B cell (primary cell): Measurements from ENCODE around the gene WDHD1. TPM values are rescaled to one million over a fixed set of nuclear protein-coding genes. Genes with fewer than 3 reads are reported as not detected.

Source experiments
- ATAC-seq: fragments of 200-7000 bp; cut with Tn5 transposase; one replicate; pipeline ENCODE4 v1.10.0; 2021; ENCODE audit warnings: low read depth, mild to moderate bottlenecking, moderate number of reproducible peaks, moderate library complexity
- CTCF ChIA-PET: fragments of 350-600 bp; sonication (Branson Sonifier 250); formaldehyde crosslinking; loops from one replicate; lab custom pipeline; 2021; ENCODE audit warnings: antibody characterized with exemption, inconsistent platforms; lab: Charles Lee
- POLR2A ChIA-PET: fragments of 350-600 bp; sonication (Branson Sonifier 250); formaldehyde crosslinking; loops from one replicate; lab custom pipeline; 2021; ENCODE audit warnings: antibody characterized with exemption; lab: Charles Lee
- DNase-seq: peaks from one replicate; pipeline ENCODE4 v3.0.0; 2013
- H2AFZ ChIP-seq: 2 replicates; pipeline ENCODE4 v1.6.1; 2012; ENCODE audit warnings: mild to moderate bottlenecking, low read depth, low read length; ENCODE audit not compliant: insufficient read depth, poor library complexity, severe bottlenecking
- H3K27ac ChIP-seq, 2 donors: 1 replicate in 1 of 2; 2 replicates in 1 of 2; pipeline ENCODE4 v1.5.1; 2012 to 2013; ENCODE audit warnings: low read length in 2 of 2, mild to moderate bottlenecking in 2 of 2, moderate library complexity in 1 of 2
- H3K27me3 ChIP-seq, 4 experiments: fragments of 200-600 bp in 1 of 4; sonication (generic) in 1 of 4; replicated peaks in 1 of 4; 1 replicate in 2 of 4; 2 replicates in 2 of 4; pipeline versions ENCODE4 v1.6.1 to v1.7.0; 2013 to 2016; ENCODE audit warnings: low read length in 3 of 4, mild to moderate bottlenecking in 2 of 4, mixed read lengths in 1 of 4, moderate library complexity in 1 of 4; ENCODE audit not compliant: insufficient read depth in 4 of 4, control insufficient read depth in 3 of 4; ENCODE audit errors: control extremely low read depth in 1 of 4
- H3K36me3 ChIP-seq, 2 experiments: replicated peaks in 1 of 2; 1 replicate in 1 of 2; 2 replicates in 1 of 2; pipeline versions ENCODE4 v1.6.1 to v1.7.1; 2013; ENCODE audit warnings: low read length in 1 of 2; ENCODE audit not compliant: insufficient read depth in 2 of 2, control insufficient read depth in 1 of 2; ENCODE audit errors: control extremely low read depth in 1 of 2, extremely low read depth in 1 of 2
- H3K4me1 ChIP-seq, 2 donors: fragments of 200-600 bp in 1 of 2; sonication (generic) in 1 of 2; 1 replicate in 1 of 2; 2 replicates in 1 of 2; pipeline versions ENCODE4 v1.5.1 to v1.6.1; 2013 to 2017; ENCODE audit warnings: low read length in 2 of 2; ENCODE audit not compliant: control insufficient read depth in 2 of 2, insufficient read depth in 2 of 2
- H3K4me2 ChIP-seq: replicated peaks from 2 replicates; pipeline ENCODE3; 2012; ENCODE audit warnings: mild to moderate bottlenecking, low read depth, low read length; ENCODE audit not compliant: poor library complexity, severe bottlenecking
- H3K4me3 ChIP-seq, 5 experiments: fragments of 200-600 bp in 1 of 5; sonication (generic) in 1 of 5; 1 replicate in 3 of 5; 2 replicates in 2 of 5; pipeline versions ENCODE4 v1.5.1 to v1.7.0; 2011 to 2016; ENCODE audit warnings: low read length in 4 of 5, mild to moderate bottlenecking in 4 of 5, low read depth in 2 of 5, control low read depth in 1 of 5, moderate library complexity in 1 of 5; ENCODE audit not compliant: insufficient read depth in 1 of 5; ENCODE audit errors: control extremely low read depth in 1 of 5, extremely low read depth in 1 of 5
- H3K79me2 ChIP-seq: fragments of 200-600 bp; sonication (generic); one replicate; pipeline ENCODE4 v1.6.0; 2016; ENCODE audit warnings: low read length; ENCODE audit not compliant: control insufficient read depth, insufficient read depth
- H3K9ac ChIP-seq: fragments of 200-600 bp; sonication (generic); 2 replicates; pipeline ENCODE4 v1.6.1; 2017; ENCODE audit warnings: mild to moderate bottlenecking, low read length, moderate library complexity
- H3K9me3 ChIP-seq, 3 donors: one replicate each; pipeline versions ENCODE4 v1.6.1 to v1.7.1; 2013; ENCODE audit warnings: low read length in 2 of 3; ENCODE audit not compliant: control insufficient read depth in 2 of 3, insufficient read depth in 1 of 3; ENCODE audit errors: control extremely low read depth in 1 of 3
- H4K20me1 ChIP-seq: 2 replicates; pipeline ENCODE4 v1.6.0; 2012; ENCODE audit warnings: mild to moderate bottlenecking, low read length; ENCODE audit not compliant: insufficient read depth, control insufficient read depth, poor library complexity, severe bottlenecking
- H3K27ac Mint-ChIP-seq: one replicate; pipeline ENCODE4 v1.8.0; 2021; ENCODE audit warnings: mixed read lengths
- H3K27me3 Mint-ChIP-seq: one replicate; pipeline ENCODE4 v1.8.0; 2021; ENCODE audit warnings: mixed read lengths
- H3K4me1 Mint-ChIP-seq: one replicate; pipeline ENCODE4 v1.8.0; 2021; ENCODE audit warnings: mixed read lengths
- H3K4me3 Mint-ChIP-seq: one replicate; pipeline ENCODE4 v1.8.0; 2021; ENCODE audit warnings: mixed read lengths
- H3K9me3 Mint-ChIP-seq: one replicate; pipeline ENCODE4 v1.8.0; 2022; ENCODE audit warnings: mixed read lengths; ENCODE audit not compliant: insufficient read depth
- CTCF ChIP-seq: fragments of 200-600 bp; IDR thresholded peaks from one replicate; pipeline ENCODE4 v1.8.0; 2022; ENCODE audit warnings: antibody characterized with exemption, mild to moderate bottlenecking
- EZH2 ChIP-seq: IDR thresholded peaks from 2 replicates; pipeline ENCODE4 v1.6.1; 2012; ENCODE audit warnings: borderline replicate concordance, low read depth, mild to moderate bottlenecking, moderate library complexity, low read length; ENCODE audit not compliant: insufficient read depth, poor library complexity, severe bottlenecking
- WGBS: methylation state at CpG from one replicate; pipeline ENCODE4 v1.1.5; 2013; ENCODE audit warnings: missing lambda C conversion rate; ENCODE audit not compliant: insufficient coverage; 5-methylcytosine and 5-hydroxymethylcytosine counted together
- intact Hi-C: fragments of 100-400 bp; cut with micrococcal nuclease; formaldehyde crosslinking; loops from one replicate; pipeline ENCODE4 v1.10.0; 2022
- polyA plus RNA-seq: library from polyadenylated mRNA; depleted of rRNA; stranded (reverse); fragments of >200 nt; gene quantifications from 2 replicates; pipeline ENCODE4 v1.2.3, GENCODE V29; 2012
- total RNA-seq, 2 donors: library from RNA; stranded (reverse); fragments of 120-200 nt in 1 of 2; gene quantifications; 1 replicate in 1 of 2; 2 replicates in 1 of 2; pipeline versions ENCODE4 v1.2.3 to v1.2.4, GENCODE V29; 2013 to 2022

WDHD1 gene
- total and polyA plus RNA-seq, 2 donors (not counting 1 experiment from before 2014, with no cell fraction given), result 0.61 to 6.5 TPM

GRCh38 chr14:54919330-54919729 lies 107.6 kb downstream of the WDHD1 start:
- no peaks in the 10 kb centered on the region for H4K20me1 ChIP-seq
- H3K36me3 ChIP-seq, result no peaks in the 10 kb centered on the region
- H3K9me3 ChIP-seq, result no peaks in the 10 kb centered on the region
- DNase-seq, result no peak
- CTCF ChIA-PET, result interaction anchor here (1.1 kb wide), 1 partner anchor 114 kb away, joined by 3 read pairs; no protein-coding TSS in a partner anchor
- Mint-ChIP-seq H3K27ac (no peak overlapping the region), H3K9me3 (no peaks in the 10 kb centered on the region), H3K4me1 (no peaks in the 10 kb centered on the region), H3K4me3 (no peak overlapping the region), H3K27me3 (peaks cover 5% of the 10 kb centered on the region)
- no peak overlapping the region for H3K9ac ChIP-seq
- H3K79me2 ChIP-seq, result no peaks in the 10 kb centered on the region
- no peak overlapping the region for H3K4me3 ChIP-seq
- TF ChIP-seq CTCF, result no peak
- TF ChIP-seq EZH2, result no peak
- ATAC-seq, result no peak
- no peak overlapping the region for H3K4me2 ChIP-seq
- POLR2A ChIA-PET, result no interaction called here
- H2AFZ ChIP-seq, result no peak overlapping the region
- intact Hi-C loops, result no loop called here
- H3K27me3 ChIP-seq, result peaks cover 0 to 2% (median 0%) of the 10 kb centered on the region in 4 experiments
- no peaks in the 10 kb centered on the region for H3K4me1 ChIP-seq
- no peak overlapping the region for H3K27ac ChIP-seq

GRCh38 chr14:54918427-54918826 lies 108.5 kb downstream of the WDHD1 start:
- Histone ChIP-seq H3K4me2 (no peak overlapping the region), H3K9ac (no peak overlapping the region), H3K79me2 (no peaks in the 10 kb centered on the region), H3K36me3 (no peaks in the 10 kb centered on the region), H2AFZ (no peak overlapping the region), H3K4me3 (no peak overlapping the region), H3K9me3 (no peaks in the 10 kb centered on the region), H4K20me1 (no peaks in the 10 kb centered on the region), H3K27ac (no peak overlapping the region), H3K27me3 (peaks cover 0 to 2% (median 0%) of the 10 kb centered on the region in 4 experiments), H3K4me1 (no peaks in the 10 kb centered on the region)
- H3K27me3 Mint-ChIP-seq, result peaks cover 5% of the 10 kb centered on the region
- TF ChIP-seq CTCF, result no peak
- H3K27ac Mint-ChIP-seq, result no peak overlapping the region
- H3K9me3 Mint-ChIP-seq, result no peaks in the 10 kb centered on the region
- POLR2A ChIA-PET, result no interaction called here
- no peak for ATAC-seq
- H3K4me1 Mint-ChIP-seq, result no peaks in the 10 kb centered on the region
- WGBS, result 86% methylated on average over 1 of the region's 5 CpGs
- DNase-seq, result no peak
- CTCF ChIA-PET, result interaction anchor here (1.1 kb wide), 1 partner anchor 113 kb away, joined by 3 read pairs; no protein-coding TSS in a partner anchor
- no peak overlapping the region for H3K4me3 Mint-ChIP-seq
- intact Hi-C loops, result no loop called here
